Fibroblast of villous mesenchyme (primary cell): ENCODE results near the gene STAMBPL1. TPM values are rescaled to one million over a fixed set of nuclear protein-coding genes. Genes with fewer than 3 reads are reported as not detected.
A peak's percentile ranks its signal among the peaks of the same experiment; 100 is the strongest.
"Not testable (repeated sequence)": the region's sequence is repeated elsewhere in the genome, so short reads cannot be mapped to it uniquely, and the experiment has no call there.

Experiments
- DNase-seq: peaks from one replicate; pipeline ENCODE4 v3.0.0-alpha.2; 2010; ENCODE audit warnings: low read depth
- H3K4me3 ChIP-seq: 2 replicates; pipeline ENCODE4 v1.5.1; 2011; ENCODE audit warnings: low read depth, mild to moderate bottlenecking, low read length
- total RNA-seq: library from RNA; depleted of rRNA; stranded (reverse); fragments of >200 nt; gene quantifications from 2 replicates; pipeline ENCODE4 v1.2.3, GENCODE V29; 2012
- TF ChIP-seq, protein P1 (sequence below): IDR thresholded peaks from 2 replicates; pipeline ENCODE4 v1.5.1; 2012; ENCODE audit warnings: low read depth, mild to moderate bottlenecking, low read length; ENCODE audit not compliant: insufficient read depth

The STAMBPL1 gene
- total RNA-seq, 1 donor: 98.9 TPM

DNA sequence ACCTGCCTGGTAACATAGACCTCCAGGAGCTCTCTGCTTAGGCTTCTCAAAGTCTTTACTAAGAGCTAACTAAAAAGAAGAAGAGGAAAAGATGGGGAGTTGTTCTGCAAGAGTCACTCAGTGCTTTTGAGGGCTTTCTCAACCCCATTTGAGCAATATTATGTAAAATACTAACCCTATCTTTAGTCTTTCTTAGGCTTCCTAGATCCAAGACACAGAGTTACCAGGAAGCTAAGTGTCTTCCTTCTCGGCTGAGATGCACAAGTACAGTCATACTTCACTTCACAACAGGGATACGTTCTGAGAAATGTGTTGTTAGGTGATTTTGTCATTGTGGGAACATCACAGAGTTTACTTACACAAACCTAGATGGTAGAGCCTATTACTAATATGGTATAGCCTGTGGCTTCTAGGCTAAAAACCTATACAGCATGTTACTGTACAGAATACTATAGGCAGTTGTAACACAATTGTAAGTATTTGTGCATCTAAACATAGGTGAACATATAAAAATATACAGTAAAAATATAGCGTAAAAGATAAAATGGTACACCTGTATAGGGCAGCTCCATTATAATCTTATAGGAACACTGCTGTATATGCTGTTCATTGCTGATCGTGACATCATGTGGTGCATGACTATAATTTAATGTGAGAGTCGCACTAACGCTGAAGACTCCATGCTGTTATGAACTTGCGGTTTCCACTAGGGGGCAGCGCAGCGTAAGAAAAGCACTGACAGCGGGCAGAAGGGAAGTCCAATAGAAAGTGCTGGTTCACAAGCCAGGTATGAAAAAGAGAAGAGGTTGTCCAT, 44.7 kb upstream of the STAMBPL1 start:
- no peak overlapping the region for H3K4me3 ChIP-seq
- DNase-seq: peak; percentile 90
- TF ChIP-seq, protein P1, sequence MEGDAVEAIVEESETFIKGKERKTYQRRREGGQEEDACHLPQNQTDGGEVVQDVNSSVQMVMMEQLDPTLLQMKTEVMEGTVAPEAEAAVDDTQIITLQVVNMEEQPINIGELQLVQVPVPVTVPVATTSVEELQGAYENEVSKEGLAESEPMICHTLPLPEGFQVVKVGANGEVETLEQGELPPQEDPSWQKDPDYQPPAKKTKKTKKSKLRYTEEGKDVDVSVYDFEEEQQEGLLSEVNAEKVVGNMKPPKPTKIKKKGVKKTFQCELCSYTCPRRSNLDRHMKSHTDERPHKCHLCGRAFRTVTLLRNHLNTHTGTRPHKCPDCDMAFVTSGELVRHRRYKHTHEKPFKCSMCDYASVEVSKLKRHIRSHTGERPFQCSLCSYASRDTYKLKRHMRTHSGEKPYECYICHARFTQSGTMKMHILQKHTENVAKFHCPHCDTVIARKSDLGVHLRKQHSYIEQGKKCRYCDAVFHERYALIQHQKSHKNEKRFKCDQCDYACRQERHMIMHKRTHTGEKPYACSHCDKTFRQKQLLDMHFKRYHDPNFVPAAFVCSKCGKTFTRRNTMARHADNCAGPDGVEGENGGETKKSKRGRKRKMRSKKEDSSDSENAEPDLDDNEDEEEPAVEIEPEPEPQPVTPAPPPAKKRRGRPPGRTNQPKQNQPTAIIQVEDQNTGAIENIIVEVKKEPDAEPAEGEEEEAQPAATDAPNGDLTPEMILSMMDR: peak; percentile 86

DNA sequence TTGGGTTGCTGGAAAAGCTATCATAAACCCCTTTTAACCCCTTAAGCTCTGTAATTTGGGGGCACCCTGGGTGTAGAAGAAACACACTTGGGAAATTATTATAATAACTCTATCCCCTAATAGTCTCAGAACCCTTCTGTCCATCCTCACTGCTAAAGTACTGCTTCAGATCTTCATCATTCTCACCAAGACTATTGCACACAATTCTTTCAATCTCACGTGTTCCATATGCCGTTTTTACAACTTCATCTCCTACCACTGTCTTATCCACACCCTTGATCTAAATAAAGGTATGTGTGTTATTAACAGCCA, 44.2 kb upstream of the STAMBPL1 start:
- no peak overlapping the region for H3K4me3 ChIP-seq
- DNase-seq: no peak
- TF ChIP-seq, protein P1: no peak

DNA sequence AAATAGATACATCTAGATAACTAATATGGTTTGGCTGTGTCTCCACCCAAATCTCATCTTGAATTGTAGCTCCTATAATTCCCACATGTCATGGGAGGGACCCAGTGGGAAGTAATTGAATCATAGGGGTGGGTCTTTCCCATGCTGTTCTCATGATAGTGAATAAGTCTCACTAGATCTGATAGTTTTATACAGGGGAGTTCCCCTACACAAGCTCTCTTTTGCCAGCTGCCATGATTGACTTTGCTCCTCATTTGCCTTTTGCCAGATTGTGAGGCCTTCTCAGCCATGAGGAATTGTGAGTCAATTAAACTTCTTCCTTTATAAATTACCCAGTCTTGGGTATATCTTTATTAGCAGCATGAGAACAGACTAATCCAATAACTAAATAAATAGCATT, 42.4 kb upstream of the STAMBPL1 start:
- not testable (repeated sequence) for H3K4me3 ChIP-seq, DNase-seq

DNA sequence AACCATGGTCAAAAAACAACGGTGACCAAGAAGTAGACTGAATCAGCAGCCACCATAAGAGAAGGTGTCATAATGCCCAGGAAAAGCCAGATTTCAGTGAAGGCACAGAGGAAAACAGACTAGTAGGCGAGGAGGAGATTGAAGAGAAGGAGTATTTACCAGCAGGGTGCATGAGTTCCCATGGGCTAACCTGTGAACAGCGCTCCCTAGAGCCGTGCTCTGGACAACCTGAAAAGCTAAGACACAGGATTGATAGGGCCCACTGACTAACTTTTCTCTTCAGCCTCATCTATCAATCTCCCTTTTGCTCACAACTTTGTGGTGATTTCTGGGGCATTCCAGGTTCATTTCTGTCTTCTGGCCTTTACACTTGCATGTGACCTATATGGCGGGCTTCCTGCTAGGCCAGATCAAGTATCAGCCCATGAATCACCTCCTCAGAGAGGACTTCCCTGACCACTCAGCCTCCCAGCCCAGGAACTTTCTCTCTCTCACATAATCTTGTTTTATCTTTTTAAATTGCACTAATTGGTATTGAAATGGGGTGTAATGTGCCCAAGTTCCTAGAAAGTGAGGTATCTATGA, 41.2 kb upstream of the STAMBPL1 start:
- H3K4me3 ChIP-seq: no peak overlapping the region
- no peak for DNase-seq
- TF ChIP-seq, protein P1: no peak

DNA sequence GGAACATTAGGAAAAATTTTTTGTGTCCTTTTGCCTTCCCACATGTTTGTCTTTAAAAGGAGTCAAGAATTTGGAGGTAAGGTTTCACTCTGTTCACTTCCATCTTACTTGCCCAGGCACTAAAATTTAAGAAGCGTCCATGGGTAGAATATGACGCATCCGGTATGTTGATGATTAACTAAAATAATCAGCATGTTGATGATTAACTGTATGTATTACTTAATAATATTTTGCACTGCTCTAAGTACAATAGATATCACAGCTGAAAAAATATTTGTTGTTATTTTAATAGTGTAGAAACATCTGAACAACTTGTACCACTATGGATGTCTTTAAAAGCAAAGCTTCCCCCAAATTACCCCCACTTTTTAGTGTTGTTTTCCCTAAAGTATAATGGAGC, 39.9 kb upstream of the STAMBPL1 start:
- TF ChIP-seq, protein P1: no peak
- no peak for DNase-seq
- H3K4me3 ChIP-seq: no peak overlapping the region

DNA sequence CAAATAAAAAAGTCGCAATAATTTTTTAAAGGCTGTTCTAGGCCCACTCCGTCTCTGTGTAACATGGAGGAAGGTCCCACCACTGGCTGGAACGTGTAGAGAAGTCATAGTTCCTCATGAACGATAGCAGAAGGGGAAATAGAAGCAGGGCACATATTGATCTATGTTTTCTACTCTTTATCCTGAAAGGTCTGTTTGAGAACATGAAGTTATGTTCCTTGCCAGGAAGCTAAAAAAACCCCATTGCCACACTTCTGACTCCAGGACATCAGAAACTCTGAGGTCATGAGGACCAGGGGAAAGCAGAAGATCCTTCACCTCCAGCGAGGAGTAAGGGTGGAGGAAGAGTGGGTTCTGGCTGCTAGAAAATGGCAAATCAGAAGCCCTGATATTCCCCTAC, 39.2 kb upstream of the STAMBPL1 start:
- DNase-seq: no peak
- no peak overlapping the region for H3K4me3 ChIP-seq
- TF ChIP-seq, protein P1: no peak

DNA sequence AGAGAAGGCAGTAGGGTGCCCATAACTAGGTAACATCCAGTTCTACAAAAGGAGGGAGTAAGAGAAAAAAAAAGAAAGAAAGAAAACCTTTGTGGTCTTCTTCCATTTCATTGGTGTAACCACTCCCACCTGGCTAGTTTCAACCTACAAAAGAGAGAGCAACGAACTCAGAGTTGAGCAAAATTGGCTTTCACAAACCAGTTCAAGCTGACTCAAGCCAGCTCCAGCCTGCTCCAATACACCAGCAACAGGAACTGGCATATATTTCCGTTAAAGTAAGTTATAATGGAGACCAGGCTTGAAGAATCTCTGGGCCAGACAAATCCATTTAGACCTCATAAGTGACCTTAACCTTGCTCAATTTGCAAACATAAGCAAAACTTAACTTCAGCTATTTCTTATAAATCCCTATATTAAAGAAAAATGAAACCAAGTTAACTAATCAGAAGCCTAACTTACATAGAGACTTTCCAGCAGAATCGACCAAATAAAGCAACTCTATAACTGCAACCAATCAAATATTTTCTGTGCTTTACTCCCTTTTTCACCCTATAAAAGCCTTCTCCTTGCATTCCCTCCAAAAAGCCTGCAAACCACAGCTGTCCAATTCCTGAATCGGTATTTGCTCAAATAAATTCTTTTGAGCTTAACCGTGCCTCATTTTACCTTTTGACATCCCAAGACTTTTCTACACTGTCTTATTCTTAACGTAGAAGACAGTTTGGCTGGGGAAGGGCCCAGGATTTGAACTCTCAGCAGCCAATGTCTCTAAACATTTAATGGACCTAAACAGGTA, 38.5 kb upstream of the STAMBPL1 start:
- TF ChIP-seq, protein P1: no peak
- DNase-seq: no peak
- no peak overlapping the region for H3K4me3 ChIP-seq
